Measurements from ENCODE around the gene ACAP1.

DNA sequence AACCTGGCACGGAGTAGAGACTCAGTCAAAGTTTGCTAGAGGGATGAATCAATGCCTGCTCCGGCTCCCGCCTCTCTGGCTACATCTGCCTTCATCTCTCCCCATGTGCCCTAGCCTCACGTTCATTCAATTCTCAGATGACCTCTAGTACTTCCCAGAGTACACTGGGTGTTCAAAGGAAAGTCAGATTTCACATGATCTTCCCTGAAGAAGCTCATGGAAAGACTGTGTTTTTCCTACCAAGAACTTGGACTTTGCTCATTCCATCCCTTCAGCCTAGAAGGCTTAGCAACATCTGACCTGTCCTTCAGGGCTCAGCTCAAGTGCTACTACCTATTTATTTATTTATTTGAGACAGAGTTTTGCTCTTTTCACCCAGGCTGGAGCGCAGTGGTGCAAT, 33.5 kb downstream of the ACAP1 start:
- TF ChIP-seq CTCF (IDR thresholded peaks at IDR 0.05) = no peak
- TF ChIP-seq POLR2A (IDR thresholded peaks at IDR 0.05) = no peak

Data from breast epithelium (tissue), 3 donors.